ENCODE results near the gene TM7SF2.
A peak's percentile ranks its signal among the peaks of the same experiment; 100 is the strongest.
"Not testable (repeated sequence)": the region's sequence is repeated elsewhere in the genome, so short reads cannot be mapped to it uniquely, and the experiment has no call there.

TM7SF2 gene

DNA sequence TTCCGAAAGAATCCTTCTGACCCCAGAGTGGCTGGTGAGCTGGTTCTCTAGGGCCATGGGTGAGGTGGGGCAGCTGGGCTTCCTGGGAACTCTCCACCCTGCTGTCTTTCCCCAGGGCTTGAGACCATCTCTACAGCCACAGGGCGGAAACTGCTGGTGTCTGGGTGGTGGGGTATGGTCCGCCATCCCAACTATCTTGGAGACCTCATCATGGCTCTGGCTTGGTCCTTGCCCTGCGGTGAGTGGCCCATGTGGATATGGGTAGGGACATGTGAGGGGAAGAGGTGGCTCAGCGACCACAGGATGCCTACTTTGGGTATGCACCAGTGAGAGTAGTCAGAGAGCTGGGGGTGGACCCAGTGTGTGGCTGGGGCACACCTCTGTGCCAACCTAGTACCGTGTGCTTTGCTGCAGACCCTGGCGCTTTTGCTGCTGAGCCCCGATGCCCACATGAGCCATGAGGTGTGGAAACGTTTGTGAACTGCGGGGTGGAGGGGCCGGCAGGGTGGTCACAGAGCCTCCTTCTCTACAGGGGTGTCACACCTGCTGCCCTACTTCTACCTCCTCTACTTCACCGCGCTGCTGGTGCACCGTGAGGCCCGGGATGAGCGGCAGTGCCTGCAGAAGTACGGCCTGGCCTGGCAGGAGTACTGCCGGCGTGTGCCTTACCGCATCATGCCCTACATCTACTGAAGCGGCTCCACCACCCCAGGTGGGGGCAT lies 3.9 kb downstream of the TM7SF2 start:
- DNase-seq (ENCODE audit: low read depth in 2 of 2), result no peak

DNA sequence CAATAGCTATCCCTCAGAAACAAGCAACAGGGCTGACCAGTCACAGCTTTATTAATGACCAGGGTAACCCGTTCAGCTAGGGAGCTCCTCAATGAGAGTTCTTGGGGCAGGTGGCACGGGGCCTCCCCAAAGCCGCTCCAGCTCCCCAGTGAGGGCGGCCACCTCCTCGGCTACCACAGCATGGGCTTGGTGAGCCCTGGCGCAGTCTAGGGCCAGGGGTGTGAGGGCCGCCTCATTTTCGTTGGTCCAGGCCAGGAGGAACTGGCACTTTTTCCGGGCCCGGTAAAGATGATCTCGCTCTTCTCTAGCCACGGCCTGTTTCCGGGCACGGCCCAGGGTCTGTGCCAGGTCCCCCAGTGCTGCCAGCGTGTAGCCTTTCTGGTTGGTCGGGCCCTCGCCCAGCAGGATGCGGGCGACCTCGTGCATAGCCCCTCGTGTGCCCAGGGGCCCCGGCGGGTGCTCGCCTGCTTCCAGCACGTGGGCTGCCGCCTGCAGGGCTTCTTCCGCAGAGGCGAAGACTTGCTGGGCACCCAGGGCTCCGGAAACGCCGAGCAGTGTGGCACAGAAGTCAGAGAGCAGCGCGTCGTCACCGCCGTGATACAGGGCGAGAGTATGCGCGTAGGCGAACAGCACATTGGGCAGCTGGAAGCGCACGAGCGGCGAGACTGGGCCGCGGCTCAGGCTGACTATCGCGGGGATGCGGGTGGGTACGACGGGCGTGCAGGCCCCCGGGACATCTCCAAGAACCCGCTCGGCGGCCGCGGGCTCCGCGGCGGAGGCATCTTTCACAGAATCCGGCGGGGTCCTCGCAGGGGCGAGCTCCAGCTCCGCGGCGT lies 4.9 kb downstream of the TM7SF2 start:
- no peak for DNase-seq (ENCODE audit: low read depth in 2 of 2)

DNA sequence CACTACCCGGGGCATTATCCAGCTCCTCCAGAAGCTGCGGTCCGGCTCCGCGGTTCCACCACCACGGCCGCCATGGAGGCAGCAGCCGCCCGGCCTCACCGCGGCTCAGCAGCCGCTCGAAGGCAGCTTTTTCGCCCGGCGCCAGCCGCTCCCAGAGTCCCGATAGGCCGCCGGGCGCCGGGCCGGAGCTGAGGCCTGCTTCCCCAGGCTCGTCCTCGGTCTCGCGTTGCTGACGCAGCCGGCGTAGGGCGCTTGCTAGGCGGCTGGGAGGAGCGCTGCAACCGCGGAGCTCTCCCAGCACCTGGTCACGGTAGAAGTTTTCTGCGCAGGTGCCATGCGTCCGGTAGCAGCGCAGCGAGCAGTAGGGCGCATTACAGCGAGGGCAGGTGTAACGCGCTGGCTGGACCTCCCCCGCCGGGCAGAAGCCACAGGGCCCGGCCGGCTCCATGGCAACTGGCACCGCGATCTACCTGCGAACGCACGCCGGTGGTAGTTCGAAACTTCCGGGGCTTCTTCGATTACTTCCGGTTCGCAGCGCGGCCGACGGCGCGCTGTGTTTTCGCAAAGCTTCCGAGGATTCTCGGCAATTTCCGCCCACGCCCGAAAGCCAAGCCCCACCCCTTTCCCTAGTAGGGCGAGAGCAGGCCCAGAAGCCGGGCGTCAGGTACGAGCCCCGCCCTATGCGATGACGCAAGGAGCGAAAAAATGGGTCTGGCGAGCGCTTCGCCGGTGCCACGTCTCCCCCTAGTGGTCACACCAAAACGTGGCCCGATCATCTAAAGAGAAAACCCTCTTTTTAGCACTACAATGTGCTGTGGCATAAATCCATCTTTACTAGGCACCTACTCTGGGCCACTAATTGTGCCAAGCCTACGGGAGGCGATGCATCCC lies 5.8 kb downstream of the TM7SF2 start, which contains the start of gene ZNHIT2:
Gene ZNHIT2, minus strand, starts transcription at position 496 of the 891 bp plus-strand sequence. Its CDS starts 48 bp downstream, at position 448.
- peak; percentile 97 for DNase-seq (ENCODE audit: low read depth in 2 of 2)

DNA sequence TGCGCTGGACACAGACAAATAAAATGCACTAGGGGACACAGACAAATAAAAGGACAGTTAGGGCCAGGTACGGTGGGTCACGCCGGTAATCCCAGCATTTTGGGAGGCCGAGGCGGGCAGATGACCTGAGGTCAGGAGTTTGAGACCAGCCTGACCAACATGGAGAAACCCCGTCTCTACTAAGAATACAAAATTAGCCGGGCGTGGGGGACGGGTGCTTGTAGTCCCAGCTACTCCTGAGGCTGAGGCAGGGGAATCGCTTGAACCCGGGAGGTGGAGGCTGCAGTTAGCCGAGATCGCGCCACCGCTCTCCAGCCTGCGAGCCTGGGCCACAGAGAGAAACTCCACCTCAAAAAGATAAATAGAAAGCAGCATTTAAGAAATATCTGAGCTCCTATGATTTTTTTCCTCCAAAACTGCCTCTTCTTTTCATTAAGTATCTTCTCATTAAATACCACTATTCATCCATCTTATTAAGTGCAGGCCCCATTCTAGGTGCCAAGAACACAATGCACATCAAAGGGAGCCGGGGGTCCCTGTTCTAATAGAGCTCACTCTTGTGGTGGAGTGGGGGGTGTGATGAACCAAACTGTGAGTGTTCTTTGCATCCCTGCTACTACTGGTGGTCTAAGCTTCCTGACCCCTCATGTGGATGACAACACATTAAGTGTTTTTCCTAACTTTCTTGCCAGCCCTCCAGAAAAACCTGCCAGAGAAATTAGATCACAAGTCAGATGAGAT lies 6.6 kb downstream of the TM7SF2 start:
- no peak for DNase-seq (ENCODE audit: low read depth in 2 of 2)

DNA sequence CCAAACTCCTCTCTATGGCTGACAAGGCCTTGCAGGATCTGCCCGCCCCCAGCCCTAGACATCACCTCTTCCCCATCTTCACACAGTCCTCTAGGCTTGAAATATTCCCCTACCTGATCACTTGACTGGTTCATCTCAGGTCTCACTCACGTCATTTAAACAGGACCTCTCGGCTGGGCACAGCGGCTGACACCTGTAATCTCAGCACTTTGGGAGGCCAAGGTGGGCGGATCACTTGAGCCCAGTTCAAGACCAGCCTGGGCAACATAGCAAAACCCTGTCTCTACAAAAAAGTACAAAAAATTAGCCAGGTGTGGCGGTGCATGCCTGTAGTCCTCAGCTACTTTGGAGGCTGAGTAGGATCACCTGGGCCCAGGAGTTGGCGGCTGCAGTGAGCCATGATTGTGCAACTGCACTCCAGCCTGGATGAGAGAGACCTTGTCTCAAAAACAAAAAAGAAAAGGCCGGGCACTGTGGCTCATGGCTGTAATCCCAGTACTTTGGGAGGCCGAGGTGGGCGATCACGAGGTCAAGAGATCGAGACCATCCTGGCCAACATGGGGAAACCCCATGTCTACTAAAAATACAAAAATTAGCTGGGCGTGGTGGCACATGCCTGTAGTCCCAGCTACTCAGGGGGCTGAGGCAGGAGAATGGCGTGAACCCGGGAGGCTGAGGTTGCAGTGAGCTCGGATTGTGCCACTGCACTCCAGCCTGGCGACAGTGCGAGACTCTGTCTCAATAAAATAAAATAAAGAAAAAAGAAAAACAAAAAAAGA lies 7.4 kb downstream of the TM7SF2 start:
- not testable (repeated sequence) for DNase-seq (ENCODE audit: low read depth in 2 of 2)

DNA sequence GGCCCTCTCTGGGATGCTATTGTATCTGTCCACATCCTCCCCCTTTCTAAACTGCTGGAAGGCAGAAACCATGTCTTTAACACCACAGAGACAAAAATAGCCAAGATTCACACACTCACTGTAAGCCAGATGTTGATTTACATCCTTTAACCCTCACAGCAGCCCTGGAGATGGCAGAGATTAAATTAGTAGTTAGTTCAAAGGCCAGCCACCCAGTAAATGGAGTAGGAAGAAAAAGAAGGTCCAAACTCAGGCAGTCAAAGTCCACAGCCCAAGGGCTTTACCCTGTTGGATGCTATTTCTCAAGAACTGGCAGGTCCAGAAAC lies 8.0 kb downstream of the TM7SF2 start:
- DNase-seq (ENCODE audit: low read depth in 2 of 2), result no peak

DNA sequence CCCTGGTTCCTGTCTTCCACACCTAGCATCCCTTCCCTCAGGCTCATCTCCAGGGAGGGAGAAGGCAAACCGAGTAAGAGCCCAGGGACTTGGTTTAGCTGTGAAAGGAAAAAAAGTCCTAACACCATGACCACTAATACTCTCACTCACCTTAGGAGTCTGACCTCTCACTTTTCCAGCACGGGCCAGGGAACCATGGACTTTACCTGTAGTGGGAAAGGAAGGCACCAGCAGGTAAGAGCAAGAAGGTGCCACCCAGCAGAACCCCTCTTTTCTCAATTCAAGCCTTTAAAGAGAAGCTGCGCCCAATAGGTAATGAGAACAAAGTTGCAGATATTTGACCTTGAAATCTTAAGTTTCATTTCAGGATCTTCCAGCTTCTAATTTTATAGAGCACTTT lies 9.2 kb downstream of the TM7SF2 start:
- no peak for DNase-seq (ENCODE audit: low read depth in 2 of 2)

DNA sequence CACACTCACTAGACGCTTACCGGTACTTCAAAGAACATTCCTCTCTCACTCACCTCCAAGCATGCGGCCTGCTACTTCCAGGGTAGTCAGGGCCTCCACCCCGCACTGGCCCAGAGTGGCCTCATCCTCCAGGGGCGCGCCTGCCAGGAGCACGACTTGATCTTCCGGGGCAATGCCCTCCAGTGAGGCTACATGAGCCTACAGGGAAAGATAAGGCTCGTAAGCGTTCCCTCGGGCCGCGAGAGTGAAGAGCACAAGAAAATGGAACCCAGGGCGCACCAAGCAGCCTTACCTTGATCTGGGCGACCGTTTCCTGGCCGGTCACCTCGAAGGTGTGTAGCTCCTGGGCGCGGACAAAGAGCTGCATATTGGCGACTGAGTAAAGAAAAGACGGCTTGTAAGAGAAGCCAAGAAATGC lies 9.8 kb downstream of the TM7SF2 start:
- DNase-seq (ENCODE audit: low read depth in 2 of 2), result no peak

DNA sequence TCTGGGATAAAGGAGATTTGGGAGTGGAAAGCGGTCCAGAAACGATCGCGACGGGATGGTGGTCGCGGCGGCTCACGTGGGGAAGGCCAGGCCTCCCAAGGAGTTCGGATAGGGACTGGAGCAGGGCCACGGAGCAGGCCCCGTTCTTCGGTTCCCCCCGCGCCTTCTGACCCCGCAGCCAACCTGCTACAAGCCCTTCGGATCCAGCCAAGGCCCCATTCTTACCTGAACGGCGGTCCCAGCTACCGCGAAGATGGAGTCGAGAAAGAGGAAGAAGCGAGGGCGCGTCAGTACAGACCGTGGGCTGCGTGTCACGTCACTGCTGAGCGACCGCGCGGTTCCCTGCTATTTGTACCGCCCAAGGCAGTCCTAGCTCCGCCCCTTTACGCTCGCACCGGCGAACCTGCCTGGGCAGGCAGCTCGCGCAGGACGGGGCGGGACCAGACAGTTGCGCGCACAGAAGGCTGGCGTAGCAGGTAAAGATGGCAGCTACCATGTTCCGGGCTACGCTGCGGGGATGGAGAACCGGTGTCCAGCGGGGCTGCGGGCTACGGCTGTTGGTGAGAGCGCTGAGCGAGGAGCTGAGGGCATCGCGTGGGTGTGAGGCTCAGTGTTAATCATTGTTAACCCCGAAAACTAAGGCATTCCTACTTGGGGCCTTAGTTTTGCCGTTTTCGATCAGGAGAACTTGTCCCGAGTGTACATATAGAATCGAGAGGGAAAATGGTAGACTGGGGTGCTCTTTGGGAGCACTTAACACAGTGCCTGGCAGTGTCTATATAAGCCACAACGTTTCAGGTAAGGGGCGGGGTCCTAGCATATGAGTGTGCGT lies 10.4 kb downstream of the TM7SF2 start, which contains the start of the genes FAU and MRPL49:
Gene FAU, minus strand, starts transcription at position 270 of the 832 bp plus-strand sequence. CDS start 321 bp downstream, outside the sequence.
Gene MRPL49, plus strand, starts transcription at position 457 of the 832 bp plus-strand sequence. Its CDS starts 26 bp downstream, at position 483.
- DNase-seq (ENCODE audit: low read depth in 2 of 2), result peak; percentile 85

DNA sequence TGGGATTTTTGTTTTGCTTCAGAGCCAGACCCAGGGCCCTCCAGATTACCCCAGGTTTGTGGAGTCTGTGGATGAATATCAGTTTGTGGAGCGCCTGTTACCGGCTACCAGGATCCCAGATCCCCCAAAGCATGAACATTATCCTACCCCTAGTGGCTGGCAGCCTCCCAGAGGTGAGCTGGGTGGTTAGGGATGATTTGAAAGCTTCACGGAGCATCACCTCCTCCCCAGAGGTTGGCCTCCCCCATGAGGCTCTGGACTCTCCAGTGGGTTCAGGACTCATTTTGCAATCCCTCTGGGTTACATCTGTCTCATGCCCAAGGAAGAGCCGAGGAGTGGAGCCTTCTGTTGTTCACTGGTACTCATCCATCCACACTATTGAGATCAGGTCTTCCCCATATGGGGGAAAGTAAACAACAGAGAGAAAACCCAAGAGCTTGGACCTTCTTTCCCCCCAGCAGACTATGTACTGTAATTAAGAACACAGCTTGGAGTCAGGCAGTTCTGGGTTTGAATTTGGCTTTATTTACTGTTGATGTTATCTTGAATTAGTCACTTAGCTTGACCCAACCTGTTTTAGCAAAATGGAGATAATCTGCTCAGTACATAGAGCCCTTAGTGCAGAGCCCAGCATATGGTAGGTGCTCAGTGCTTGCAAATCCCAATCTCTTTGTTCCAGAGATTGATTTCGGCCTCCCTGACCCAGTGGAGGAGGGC lies 13.0 kb downstream of the TM7SF2 start:
- no peak for DNase-seq (ENCODE audit: low read depth in 2 of 2)

DNA sequence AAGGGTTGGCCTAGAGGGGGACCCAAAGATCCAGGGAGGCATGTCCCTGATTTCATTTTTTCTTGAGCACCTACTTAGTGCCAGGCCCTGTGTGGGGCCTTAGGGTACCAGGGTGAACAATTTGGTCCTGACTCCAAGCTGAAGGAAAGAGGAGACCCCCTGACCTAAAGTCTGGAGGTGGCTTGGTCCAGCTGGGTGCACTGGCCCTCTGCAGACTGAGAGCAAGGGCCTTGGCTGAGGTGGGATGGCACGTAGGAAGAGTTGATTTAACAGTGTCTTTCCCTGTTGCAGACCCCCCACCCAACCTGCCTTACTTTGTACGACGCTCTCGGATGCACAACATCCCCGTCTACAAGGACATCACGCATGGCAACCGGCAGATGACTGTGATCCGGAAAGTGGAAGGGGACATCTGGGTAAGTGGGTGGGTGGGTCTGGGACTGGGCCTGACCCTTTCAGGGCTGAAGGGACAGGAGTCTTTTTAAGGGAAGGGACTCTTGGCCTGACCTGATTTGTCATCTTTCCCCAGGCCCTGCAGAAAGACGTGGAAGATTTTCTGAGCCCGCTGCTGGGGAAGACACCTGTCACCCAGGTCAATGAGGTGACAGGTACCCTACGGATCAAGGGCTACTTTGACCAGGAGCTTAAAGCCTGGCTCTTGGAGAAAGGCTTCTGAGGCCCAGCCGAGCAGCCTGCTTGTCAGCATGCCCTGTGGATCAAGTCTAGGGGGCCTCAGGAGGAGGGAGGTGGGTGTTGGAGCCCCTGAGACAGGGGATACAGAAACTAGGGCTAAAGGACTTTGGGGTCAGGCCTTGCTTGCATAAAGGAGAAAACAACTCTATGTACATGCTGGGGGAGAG lies 13.8 kb downstream of the TM7SF2 start:
- no peak for DNase-seq (ENCODE audit: low read depth in 2 of 2)

DNA sequence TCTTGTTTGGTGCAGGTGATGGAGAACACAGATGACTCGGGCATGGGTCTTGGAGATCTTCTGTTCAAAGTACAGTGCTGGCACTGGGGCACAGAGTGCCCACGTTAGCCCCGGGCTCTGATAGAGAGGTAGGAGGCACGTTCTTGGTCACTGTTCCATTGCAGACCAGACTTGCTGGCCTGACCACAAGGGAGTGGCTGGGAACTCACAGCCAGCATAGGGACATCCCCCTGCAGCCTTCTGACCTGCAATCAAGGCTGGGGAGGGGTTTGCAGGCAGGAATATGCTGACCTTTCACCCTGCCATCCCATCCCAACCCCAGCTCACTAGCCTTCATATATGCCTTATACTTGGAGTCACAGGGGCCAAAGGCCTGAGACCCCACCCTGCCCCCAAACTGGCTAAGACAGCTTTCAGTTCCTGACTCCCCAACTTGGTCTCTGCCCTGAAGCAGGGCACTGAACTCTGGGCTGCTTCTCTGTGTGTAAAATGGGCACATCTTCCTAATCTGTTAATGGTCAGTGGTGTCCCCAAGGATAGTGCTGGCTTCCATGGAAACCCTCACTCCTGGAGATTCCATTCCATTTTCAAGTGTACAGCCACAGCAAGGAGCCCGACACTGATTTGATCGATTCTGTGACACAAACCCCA lies 15.1 kb downstream of the TM7SF2 start:
- no peak for DNase-seq (ENCODE audit: low read depth in 2 of 2)

DNA sequence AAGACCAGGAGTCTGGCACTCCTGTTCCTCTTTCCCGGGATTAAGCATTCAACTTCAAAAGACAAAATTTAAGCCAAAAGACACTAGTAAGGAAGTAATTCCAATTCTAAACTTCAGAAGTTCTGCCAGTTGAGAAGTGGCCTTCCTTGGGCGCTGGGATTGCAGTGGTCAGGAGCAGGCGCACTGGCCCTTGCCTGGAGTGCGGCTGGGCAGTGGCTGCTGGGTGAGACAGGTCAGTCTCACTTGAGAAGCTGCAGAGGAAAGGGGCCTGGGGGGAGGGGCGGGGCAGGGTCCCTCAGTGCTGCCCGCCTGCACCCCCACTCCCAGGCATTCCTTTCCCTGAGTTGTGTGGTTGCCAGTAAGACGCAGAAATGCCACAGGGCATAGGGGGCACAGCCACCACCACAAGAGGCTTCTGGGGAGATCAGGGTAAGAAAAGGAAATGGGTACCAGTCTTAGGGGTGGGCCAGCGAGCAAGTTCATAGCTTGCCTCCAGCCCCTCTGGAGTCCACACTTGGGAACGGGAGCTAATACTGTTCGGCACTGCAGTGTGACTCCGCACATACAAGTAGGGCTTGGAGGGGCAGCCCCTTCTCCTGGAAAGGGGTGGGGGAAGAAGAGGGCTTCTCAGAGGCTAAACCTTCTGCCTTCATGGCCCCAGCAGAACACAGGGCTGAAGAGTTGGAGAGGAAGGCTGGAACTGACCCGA lies 16.0 kb downstream of the TM7SF2 start:
- DNase-seq (ENCODE audit: low read depth in 2 of 2), result no peak

DNA sequence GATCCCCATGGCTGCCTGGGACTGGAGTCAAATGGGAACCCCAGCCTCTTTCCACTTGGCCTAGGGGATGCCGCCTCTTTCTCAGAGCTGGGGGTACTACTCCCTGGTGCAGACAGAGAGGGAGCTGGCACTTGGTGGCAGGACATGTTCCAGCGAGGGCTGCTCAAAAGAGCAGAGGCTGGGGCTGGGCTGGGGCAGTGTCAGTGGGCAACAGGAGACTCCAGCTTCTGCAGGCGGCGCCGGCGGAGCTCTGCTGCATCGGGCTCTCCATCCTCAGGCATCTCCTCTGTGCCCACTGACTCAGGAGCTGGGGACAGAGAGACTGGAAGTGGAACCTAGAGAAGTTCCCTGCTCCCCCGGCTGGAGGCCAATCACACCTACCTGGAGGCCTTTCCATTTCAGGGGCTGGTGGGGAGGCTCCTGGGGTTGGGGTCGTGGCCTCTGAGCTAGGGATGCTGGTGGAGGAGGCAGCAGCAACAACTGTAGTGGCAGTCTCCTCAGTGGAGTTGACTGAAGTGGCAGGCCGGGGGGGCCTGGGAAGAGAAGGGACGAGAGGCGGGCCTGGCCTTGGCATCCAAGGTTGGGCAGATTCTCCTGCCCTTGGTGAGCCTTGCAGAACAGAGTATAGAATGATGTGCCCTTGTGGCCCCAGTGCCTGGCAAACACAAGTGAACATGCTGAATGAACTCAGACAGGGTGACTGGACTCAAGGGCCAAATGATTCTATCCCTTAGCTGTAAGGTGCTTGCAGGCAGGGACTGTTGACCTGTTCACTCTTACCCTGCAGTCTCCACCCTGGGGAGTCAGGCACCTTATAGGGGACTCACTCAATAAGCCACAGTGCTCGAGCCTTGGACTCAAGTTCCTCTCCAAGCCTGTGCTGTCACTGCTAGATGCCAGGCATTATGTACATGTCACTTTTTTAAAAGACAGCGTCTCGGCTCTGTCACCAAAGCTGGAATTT lies 16.8 kb downstream of the TM7SF2 start:
- no peak for DNase-seq (ENCODE audit: low read depth in 2 of 2)

DNA sequence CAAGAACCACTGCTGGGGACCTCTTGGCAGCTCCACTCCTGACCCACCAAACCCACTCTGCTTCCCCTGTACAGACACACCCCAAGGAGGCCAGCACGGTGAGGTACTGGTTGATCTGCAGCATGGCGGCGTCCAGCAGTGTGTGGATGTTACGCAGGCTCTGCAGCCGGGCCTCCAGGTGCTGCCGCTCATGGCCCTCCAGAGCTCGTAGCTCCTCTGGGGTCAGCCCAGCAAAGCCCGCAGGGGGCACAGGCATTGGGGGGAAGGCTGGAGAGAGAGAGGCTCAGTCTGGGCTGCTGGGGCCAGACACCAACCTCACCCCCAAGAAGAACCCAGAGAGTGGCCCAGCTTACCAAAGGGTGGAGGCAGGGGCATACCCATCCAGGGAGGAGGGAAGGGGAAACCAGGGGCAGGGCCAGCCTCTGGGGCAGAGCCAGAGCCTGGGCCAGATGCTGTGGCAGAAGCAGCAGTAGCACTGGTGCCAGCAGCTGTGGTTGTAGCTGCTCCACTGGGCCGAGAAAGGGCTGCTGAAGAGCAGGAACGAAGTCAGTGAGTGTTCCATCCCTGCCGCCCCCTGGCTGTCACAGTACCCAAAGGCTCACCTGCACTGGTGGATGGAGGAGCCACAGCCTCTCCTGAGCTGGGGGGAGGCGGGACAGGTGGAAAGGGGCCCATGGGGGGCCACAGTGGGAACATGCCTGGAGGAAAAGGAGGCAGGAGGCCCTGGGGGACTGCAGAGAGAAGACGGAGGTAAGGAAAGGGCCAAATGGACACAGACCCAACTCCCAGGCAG lies 18.2 kb downstream of the TM7SF2 start:
- no peak for DNase-seq (ENCODE audit: low read depth in 2 of 2)

All from fibroblast of skin of left quadriceps (primary cell).